SK-N-SH treated with all-trans-retinoic acid at 6 μM for 48 hours (cell line): ENCODE measurements around the gene KRT16.

Source experiments
- ATAC-seq: fragments of 200-7000 bp; cut with Tn5 transposase; 3 replicates; pipeline ENCODE4 v1.9.1; 2020; ENCODE audit warnings: mild to moderate bottlenecking, moderate library complexity
- ARNTL ChIP-seq: fragments of 450-650 bp; formaldehyde crosslinking; IDR thresholded peaks from 2 replicates; pipeline ENCODE4 v1.5.0; 2020; ENCODE audit warnings: low read depth, mild to moderate bottlenecking, moderate library complexity, borderline replicate concordance
- CREB5 ChIP-seq: fragments of 250-450 bp; sonication (Bioruptor Pico); IDR thresholded peaks from 2 replicates; pipeline ENCODE4 v1.5.1; 2020; ENCODE audit warnings: low read depth, mild to moderate bottlenecking, moderate library complexity
- CSDC2 ChIP-seq: fragments of 250-450 bp; sonication (Bioruptor Pico); IDR thresholded peaks from 2 replicates; pipeline ENCODE4 v1.5.0; 2020; ENCODE audit warnings: mild to moderate bottlenecking, moderate library complexity
- ESRRG ChIP-seq: fragments of 250-450 bp; sonication (Bioruptor Pico); IDR thresholded peaks from 2 replicates; pipeline ENCODE4 v1.6.1; 2021; ENCODE audit warnings: mild to moderate bottlenecking
- GLIS3 ChIP-seq: fragments of 250-450 bp; sonication (Bioruptor Pico); IDR thresholded peaks from 2 replicates; pipeline ENCODE4 v1.5.0; 2020; ENCODE audit warnings: mild to moderate bottlenecking, moderate library complexity
- ISL1 ChIP-seq: fragments of 250-450 bp; sonication (Bioruptor Pico); IDR thresholded peaks from 2 replicates; pipeline ENCODE4 v2.1.2; 2022; ENCODE audit warnings: mild to moderate bottlenecking, moderate library complexity
- OSR1 ChIP-seq: fragments of 250-450 bp; sonication (Bioruptor Pico); IDR thresholded peaks from 2 replicates; pipeline ENCODE4 v1.8.0; 2022; ENCODE audit warnings: moderate library complexity, mild to moderate bottlenecking, inconsistent platforms
- PATZ1 ChIP-seq: fragments of 250-450 bp; sonication (Bioruptor Pico); IDR thresholded peaks from 2 replicates; pipeline ENCODE4 v1.8.0; 2020; ENCODE audit warnings: mild to moderate bottlenecking, moderate library complexity, borderline replicate concordance
- PPARA ChIP-seq: fragments of 250-450 bp; sonication (Bioruptor Pico); IDR thresholded peaks from 2 replicates; pipeline ENCODE4 v1.5.0; 2020; ENCODE audit warnings: mild to moderate bottlenecking, borderline replicate concordance
- RARB ChIP-seq: fragments of 250-450 bp; sonication (Bioruptor Pico); IDR thresholded peaks from 2 replicates; pipeline ENCODE4 v1.8.0; 2021; ENCODE audit warnings: mild to moderate bottlenecking, moderate library complexity
- SNAI2 ChIP-seq: fragments of 250-450 bp; sonication (Bioruptor Pico); IDR thresholded peaks from 2 replicates; pipeline ENCODE4 v1.5.0; 2020; ENCODE audit warnings: mild to moderate bottlenecking, moderate library complexity
- TCF4 ChIP-seq: fragments of 250-450 bp; sonication (Bioruptor Pico); IDR thresholded peaks from 2 replicates; pipeline ENCODE4 v1.8.0; 2021; ENCODE audit warnings: mild to moderate bottlenecking, moderate library complexity, borderline replicate concordance
- TOX ChIP-seq: fragments of 250-450 bp; sonication (Bioruptor Pico); IDR thresholded peaks from 2 replicates; pipeline ENCODE4 v1.8.0; 2021; ENCODE audit warnings: mild to moderate bottlenecking, moderate library complexity, borderline replicate concordance
- TSHZ2 ChIP-seq: fragments of 250-450 bp; sonication (Bioruptor Pico); IDR thresholded peaks from 2 replicates; pipeline ENCODE4 v1.5.0; 2020; ENCODE audit warnings: mild to moderate bottlenecking, moderate library complexity
- ZC3H10 ChIP-seq: fragments of 250-450 bp; sonication (Bioruptor Pico); IDR thresholded peaks from 2 replicates; pipeline ENCODE4 v1.5.1; 2021; ENCODE audit warnings: mild to moderate bottlenecking, moderate library complexity
- ZFP3 ChIP-seq: fragments of 250-450 bp; sonication (Bioruptor Pico); IDR thresholded peaks from 2 replicates; pipeline ENCODE4 v1.5.0; 2020; ENCODE audit warnings: mild to moderate bottlenecking, moderate library complexity
- ZFP30 ChIP-seq: fragments of 450-650 bp; formaldehyde crosslinking; IDR thresholded peaks from 2 replicates; pipeline ENCODE4 v1.5.0; 2022; ENCODE audit warnings: mild to moderate bottlenecking, moderate library complexity
- ZNF70 ChIP-seq: fragments of 450-650 bp; formaldehyde crosslinking; IDR thresholded peaks from 2 replicates; pipeline ENCODE4 v1.5.0; 2020; ENCODE audit warnings: mild to moderate bottlenecking, moderate library complexity
- ZNF8 ChIP-seq: fragments of 450-650 bp; formaldehyde crosslinking; IDR thresholded peaks from 2 replicates; pipeline ENCODE4 v1.5.0; 2020; ENCODE audit warnings: mild to moderate bottlenecking, moderate library complexity
- TF ChIP-seq, protein P1 (sequence below): fragments of 250-450 bp; sonication (Bioruptor Pico); IDR thresholded peaks from 2 replicates; pipeline ENCODE4 v1.8.0; 2021; ENCODE audit warnings: low read depth, mild to moderate bottlenecking, moderate library complexity, borderline replicate concordance
- TF ChIP-seq, protein P2 (sequence below): fragments of 250-450 bp; sonication (Bioruptor Pico); IDR thresholded peaks from 2 replicates; pipeline ENCODE4 v1.5.1; 2021; ENCODE audit warnings: mild to moderate bottlenecking, moderate library complexity

Gene KRT16

DNA sequence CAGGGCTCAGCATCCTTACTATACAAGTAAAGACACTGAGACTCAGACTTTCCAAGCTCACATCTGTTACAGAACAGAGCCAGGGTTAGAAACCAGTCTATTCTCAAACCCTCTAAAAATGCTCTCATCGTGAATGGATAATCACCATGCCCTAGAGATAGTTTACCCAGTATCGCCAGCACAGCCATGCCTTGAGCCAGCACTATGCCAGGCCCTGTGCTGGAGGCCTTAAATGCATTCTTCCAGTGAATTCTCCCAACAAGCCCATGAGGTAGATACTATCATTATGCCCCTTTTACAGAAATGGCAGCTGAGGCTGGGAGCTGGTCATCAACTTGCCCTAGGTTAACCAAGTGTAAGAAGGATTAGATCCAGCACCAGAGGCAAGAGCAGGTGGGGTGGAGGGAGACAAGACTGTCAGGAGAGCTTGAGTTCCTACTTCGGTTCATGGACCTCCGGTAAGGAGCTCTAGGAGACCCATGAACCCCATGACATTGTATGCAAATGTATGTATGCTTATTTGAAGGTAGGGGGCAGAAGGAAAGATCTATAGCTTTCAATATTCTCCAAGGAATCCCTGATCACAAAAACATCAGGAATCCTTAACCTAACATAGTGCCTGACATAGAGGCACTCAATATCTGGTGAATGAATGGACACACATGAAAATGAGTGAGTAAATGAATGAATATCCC, 31.1 kb downstream of the KRT16 start:
- TF ChIP-seq RARB (no peak), TCF4 (CRISPR knock-in tag) (no peak), ZNF8 (CRISPR knock-in tag) (no peak)

GRCh38 chr17:41580687-41581365, 31.7 kb downstream of the KRT16 start:
- TF ChIP-seq CREB5 (no peak), OSR1 (CRISPR knock-in tag) (no peak), ZNF70 (CRISPR knock-in tag) (no peak), ESRRG (CRISPR knock-in tag) (no peak), TOX (no peak), SNAI2 (CRISPR knock-in tag) (no peak), ZNF8 (CRISPR knock-in tag) (no peak), ISL1 (CRISPR knock-in tag) (no peak), ZFP30 (CRISPR knock-in tag) (no peak), RARB (no peak), ZFP3 (no peak), ZC3H10 (no peak)
- TF ChIP-seq, protein P1, sequence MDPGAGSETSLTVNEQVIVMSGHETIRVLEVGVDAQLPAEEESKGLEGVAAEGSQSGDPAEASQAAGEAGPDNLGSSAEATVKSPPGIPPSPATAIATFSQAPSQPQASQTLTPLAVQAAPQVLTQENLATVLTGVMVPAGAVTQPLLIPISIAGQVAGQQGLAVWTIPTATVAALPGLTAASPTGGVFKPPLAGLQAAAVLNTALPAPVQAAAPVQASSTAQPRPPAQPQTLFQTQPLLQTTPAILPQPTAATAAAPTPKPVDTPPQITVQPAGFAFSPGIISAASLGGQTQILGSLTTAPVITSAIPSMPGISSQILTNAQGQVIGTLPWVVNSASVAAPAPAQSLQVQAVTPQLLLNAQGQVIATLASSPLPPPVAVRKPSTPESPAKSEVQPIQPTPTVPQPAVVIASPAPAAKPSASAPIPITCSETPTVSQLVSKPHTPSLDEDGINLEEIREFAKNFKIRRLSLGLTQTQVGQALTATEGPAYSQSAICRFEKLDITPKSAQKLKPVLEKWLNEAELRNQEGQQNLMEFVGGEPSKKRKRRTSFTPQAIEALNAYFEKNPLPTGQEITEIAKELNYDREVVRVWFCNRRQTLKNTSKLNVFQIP, result no peak
- TF ChIP-seq, protein P2, sequence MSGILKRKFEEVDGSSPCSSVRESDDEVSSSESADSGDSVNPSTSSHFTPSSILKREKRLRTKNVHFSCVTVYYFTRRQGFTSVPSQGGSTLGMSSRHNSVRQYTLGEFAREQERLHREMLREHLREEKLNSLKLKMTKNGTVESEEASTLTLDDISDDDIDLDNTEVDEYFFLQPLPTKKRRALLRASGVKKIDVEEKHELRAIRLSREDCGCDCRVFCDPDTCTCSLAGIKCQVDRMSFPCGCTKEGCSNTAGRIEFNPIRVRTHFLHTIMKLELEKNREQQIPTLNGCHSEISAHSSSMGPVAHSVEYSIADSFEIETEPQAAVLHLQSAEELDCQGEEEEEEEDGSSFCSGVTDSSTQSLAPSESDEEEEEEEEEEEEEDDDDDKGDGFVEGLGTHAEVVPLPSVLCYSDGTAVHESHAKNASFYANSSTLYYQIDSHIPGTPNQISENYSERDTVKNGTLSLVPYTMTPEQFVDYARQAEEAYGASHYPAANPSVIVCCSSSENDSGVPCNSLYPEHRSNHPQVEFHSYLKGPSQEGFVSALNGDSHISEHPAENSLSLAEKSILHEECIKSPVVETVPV (CRISPR knock-in tag), result no peak
- TF ChIP-seq, all 23 proteins: peak for 0
- no peak for ATAC-seq

More for the DNA sequence above, 31.1 kb downstream of the KRT16 start:
- no peak for ATAC-seq

DNA sequence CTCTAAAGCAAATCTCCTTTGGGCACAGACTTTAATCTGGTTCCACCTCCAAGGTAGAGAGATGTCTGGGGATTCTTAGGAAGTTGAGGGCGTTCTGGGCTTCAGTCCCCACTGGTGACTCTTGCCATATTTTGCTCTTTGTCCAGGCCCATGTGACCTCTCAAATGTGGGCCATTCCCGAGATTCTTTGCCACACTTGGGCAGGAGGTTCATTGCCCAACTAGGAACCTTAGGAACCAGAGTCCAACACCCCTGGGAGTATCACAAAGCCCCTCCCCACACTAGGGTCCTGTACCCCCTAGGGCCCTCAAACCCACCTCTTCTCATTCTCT, 32.4 kb downstream of the KRT16 start:
- TF ChIP-seq, protein P1, result no peak
- no peak for TF ChIP-seq PATZ1 (CRISPR knock-in tag)
- TF ChIP-seq ISL1 (CRISPR knock-in tag), result no peak
- no peak for ATAC-seq

- ATAC-seq, result peak; percentile 96
- TF ChIP-seq ARNTL (CRISPR knock-in tag), result no peak
- no peak for TF ChIP-seq OSR1 (CRISPR knock-in tag)
- no peak for TF ChIP-seq ESRRG (CRISPR knock-in tag)
- TF ChIP-seq CSDC2 (CRISPR knock-in tag), result no peak
- no peak for TF ChIP-seq PATZ1 (CRISPR knock-in tag)
- TF ChIP-seq PPARA, result no peak
- TF ChIP-seq ISL1 (CRISPR knock-in tag), result no peak
- TF ChIP-seq TCF4 (CRISPR knock-in tag), result no peak
- TF ChIP-seq SNAI2 (CRISPR knock-in tag), result no peak
- no peak for TF ChIP-seq GLIS3 (CRISPR knock-in tag)
- no peak for TF ChIP-seq ZC3H10
- TF ChIP-seq TSHZ2, result no peak
These were observed 32.9 kb downstream of the KRT16 start for GRCh38 chr17:41579484-41580243.
